Hematopoietic multipotent progenitor cell treated with erythropoietin and hydrocortisone succinate and interleukin-3 and kit ligand, for 8 days (in vitro differentiated cells): ENCODE data around the gene EFCAB6.

Source experiments
- DNase-seq: peaks from one replicate; pipeline ENCODE4 v3.0.0-alpha.2; 2015

The EFCAB6 gene

DNA sequence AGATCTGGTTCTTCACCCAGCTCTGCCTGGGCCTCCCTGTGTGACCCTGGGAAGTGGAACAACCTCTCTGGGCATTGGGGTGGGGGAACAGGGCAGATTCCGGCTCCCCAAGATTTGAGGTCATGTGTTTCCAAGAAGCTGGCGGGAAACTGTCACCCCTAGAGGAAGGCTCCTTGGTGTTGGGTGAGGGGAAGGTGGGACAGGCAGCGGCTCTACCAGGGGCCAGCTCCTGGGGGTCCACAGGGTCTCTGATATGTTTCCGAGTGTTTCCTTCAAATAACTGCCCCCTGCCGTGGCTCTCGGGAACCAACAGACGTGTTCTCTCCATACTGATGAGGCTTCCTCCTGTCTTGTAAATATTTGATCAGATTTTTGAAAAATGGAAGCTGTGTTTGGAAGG is 321.8 kb downstream of the EFCAB6 start:
- DNase-seq, result no peak

- no peak for DNase-seq
Measured at GRCh38 chr22:43488937-43489336, 323.2 kb downstream of the EFCAB6 start.

- no peak for DNase-seq
Measured at GRCh38 chr22:43488031-43488866, 323.9 kb downstream of the EFCAB6 start.

DNA sequence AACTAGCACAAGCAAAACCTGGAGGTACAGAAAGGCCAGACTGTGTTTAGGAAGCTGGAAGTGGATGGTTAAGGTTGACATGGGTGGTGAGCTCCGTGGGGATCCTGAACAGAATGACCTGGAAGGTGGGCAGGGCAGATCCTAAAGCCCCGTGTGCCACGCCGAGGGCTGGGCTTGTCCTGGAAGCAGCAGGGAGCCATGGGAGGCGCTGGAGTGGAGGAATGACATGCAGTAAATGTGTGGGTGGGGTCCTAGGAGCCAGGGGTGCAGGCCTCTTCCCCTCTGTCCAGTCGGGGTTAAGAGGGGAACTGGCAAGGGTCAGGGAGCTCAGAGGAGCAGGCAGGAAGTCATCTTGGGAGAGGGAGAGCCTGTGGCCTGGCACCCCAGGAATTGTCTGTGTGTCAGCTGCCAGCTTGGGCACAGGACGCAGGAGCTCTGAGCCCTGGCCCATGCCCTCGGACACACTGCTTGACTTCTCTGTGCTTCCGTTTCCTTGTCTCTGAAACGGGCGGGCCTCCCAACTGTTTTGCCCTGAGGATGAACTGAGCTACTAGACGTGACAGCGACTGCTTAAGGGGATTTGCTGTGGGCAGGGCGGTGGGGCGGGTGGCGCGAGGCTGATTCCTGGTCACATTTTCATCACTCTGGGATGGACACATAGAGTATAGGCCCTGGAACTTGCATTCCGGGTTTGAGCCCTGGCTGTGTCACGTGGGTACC is 324.6 kb downstream of the EFCAB6 start:
- no peak for DNase-seq

DNA sequence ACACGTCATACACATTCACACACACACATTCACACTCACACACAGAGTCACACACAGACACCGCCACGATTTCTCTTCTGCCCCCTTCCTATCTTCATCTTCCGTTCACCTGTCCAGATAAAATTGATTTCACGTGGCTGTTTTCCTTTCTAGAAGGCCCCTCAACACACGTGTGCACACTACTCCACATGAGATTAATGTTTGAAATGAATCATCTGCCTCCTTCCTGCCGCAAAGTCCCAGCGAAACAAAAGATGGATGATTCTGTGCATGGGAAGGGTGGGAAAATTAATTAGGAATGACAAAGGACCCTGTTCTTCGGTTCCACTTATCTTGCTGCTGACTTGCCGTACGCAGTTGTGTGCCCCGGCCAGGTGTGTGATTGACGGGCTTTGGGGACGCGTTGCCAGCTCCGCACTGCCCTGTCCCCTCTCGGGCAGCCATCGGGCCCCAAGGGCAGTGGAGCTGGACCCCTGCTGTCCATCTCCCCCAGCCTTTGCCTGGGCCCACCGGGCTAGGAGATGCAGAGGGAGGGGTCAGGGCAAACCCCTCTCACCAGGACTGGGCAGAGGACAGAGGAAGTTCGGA is 326.5 kb downstream of the EFCAB6 start:
- DNase-seq, result no peak

DNA sequence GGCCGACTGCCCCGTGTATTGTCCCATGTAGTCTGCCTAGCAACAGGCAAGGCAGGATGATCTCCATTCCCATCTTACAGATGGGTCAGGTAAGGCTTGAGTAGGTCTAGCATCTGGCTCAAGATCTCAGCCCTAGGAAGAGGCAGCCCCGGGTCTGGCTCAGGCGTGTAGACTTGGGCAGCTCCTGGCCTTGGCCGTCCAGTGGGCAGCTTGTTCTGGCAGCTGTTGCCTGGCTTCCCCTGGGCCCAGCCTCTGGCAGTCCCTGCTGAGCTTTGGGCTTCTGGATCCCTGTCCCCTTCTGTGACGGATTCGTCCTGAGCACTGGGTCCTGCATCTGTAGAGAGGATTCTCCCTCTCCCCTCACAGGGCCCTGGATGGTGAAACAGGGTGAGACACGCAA is 327.9 kb downstream of the EFCAB6 start:
- no peak for DNase-seq

GRCh38 chr22:43483669-43484068 is 328.4 kb downstream of the EFCAB6 start:
- no peak for DNase-seq

- no peak for DNase-seq
Measured at GRCh38 chr22:43483266-43483665, 328.8 kb downstream of the EFCAB6 start.

GRCh38 chr22:43482318-43482625 is 329.8 kb downstream of the EFCAB6 start:
- DNase-seq, result no peak

- peak; percentile 16 for DNase-seq
Measured at GRCh38 chr22:43481568-43482317, 330.4 kb downstream of the EFCAB6 start.

DNA sequence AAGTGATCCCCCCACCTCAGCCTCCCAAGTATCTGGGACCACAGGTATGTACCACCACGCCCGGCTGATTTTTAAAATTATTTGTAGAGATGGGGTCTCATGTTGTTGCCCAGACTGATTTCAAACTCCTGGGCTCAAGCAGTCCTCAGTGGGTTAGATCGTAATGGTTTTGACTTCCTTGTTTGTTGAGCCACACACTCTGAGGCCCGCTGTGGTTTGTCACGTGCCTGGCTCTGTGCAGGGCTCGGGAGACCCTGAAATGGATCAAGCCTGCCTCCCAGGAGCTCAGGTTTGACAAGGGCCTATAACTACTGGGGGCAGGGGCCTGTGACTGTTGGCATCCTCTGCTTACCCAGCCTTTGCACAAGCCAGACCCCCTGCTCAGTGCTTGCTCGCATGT is 332.1 kb downstream of the EFCAB6 start:
- DNase-seq, result no peak

DNA sequence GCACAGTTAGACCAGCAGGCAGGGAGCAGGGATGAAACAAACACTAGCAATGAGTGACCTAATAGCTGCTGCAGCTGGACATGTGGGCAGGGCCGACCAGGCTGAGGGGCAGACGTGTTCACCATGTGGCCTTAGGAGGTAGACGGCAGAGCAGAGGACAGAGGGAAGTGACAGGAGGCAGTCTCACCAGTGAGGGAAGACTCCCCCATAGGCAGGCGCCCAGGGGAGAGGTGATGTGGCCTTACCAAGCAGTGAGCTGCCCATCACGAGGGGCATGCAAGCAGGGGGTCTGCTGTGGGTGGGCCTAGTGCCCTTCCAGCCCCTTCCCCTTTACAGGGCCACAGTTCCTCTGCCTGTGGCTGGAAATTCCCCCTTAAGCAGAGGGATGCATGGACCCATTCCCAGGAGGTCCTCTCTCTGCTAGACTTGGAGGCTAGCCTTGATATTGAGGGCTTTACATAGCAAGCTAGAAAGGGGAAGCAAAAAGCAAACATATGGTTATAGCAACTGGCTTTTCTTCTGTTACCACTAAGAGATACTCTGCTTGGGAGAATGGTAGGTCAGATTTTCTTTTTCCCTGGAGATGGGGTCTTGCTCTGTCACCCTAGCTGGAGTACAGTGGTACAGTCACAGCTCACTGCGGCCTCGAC is 332.7 kb downstream of the EFCAB6 start:
- DNase-seq, result no peak
